HEK293T (cell line): ENCODE results near the gene COMMD1.

Experiments used
- BHLHE40 ChIP-seq: fragments of 450-650 bp; IDR thresholded peaks from 2 replicates; pipeline ENCODE4 v1.6.1; 2016; ENCODE audit warnings: mild to moderate bottlenecking, moderate library complexity, borderline replicate concordance
- CTBP1 ChIP-seq: fragments of 450-650 bp; IDR thresholded peaks from 2 replicates; pipeline ENCODE4 v1.6.1; 2016; ENCODE audit warnings: borderline replicate concordance
- HDGF ChIP-seq: fragments of 450-650 bp; IDR thresholded peaks from 2 replicates; pipeline ENCODE4 v1.6.1; 2017; ENCODE audit warnings: antibody characterized with exemption, borderline replicate concordance
- NFRKB ChIP-seq: fragments of 450-650 bp; IDR thresholded peaks from 2 replicates; pipeline ENCODE4 v1.6.1; 2016; ENCODE audit warnings: mild to moderate bottlenecking, moderate library complexity
- SP1 ChIP-seq: fragments of 450-650 bp; IDR thresholded peaks from 2 replicates; pipeline ENCODE4 v1.6.1; 2017
- SUZ12 ChIP-seq: fragments of 450-650 bp; IDR thresholded peaks from 2 replicates; pipeline ENCODE4 v1.6.1; 2016; ENCODE audit warnings: mild to moderate bottlenecking
- TARDBP ChIP-seq: fragments of 450-650 bp; IDR thresholded peaks from 2 replicates; pipeline ENCODE4 v1.6.1; 2016
- ZNF384 ChIP-seq: fragments of 450-650 bp; IDR thresholded peaks from 2 replicates; pipeline ENCODE4 v1.6.1; 2016

DNA sequence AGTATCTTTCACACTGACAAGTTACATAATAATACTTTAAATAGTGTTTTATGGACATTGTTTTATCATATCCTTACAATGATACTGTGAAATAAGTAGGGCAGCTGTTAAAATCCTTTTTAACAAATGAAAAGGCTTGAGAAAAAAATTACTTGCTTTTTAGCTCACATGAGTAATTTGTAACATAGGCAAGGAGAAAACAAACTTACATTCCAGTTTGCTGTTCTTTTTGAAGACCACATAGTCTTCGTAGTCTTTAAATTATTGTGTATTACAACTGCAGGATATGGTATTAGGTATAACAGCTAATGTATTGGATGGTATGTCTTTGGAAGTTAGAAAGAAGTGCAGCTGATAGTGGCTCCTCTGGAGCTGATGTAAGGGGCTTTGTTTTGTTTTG lies 130.8 kb downstream of the COMMD1 start:
- no peak for TF ChIP-seq CTBP1
- TF ChIP-seq BHLHE40 = no peak
- no peak for TF ChIP-seq ZNF384
- TF ChIP-seq SP1 = no peak
- no peak for TF ChIP-seq HDGF
- TF ChIP-seq SUZ12 = no peak
- no peak for TF ChIP-seq NFRKB
- no peak for TF ChIP-seq TARDBP
